Thymus (tissue), 11 donors: ENCODE measurements around the gene GCSH. TPM values are rescaled to one million over a fixed set of nuclear protein-coding genes. Genes with fewer than 3 reads are reported as not detected.

Source experiments
- DNase-seq, 9 donors: peaks; one replicate each; pipeline ENCODE4 v3.0.0-alpha.2; 2013; ENCODE audit warnings: low spot score in 9 of 9, low read depth in 6 of 9, missing footprints in 1 of 9
- H3K27ac ChIP-seq, 2 donors: one replicate each; pipeline ENCODE4 v1.5.1; 2013; ENCODE audit warnings: control low read depth in 1 of 2, low read depth in 1 of 2, low read length in 1 of 2, mild to moderate bottlenecking in 1 of 2, moderate library complexity in 1 of 2
- H3K27me3 ChIP-seq, 2 donors: one replicate each; pipeline ENCODE4 v1.5.1; 2013; ENCODE audit warnings: low read length in 1 of 2; ENCODE audit not compliant: control insufficient read depth in 2 of 2, insufficient read depth in 1 of 2
- H3K36me3 ChIP-seq, 2 donors: one replicate each; pipeline ENCODE4 v1.5.1; 2013; ENCODE audit warnings: low read length in 1 of 2, mild to moderate bottlenecking in 1 of 2, moderate library complexity in 1 of 2; ENCODE audit not compliant: control insufficient read depth in 2 of 2, insufficient read depth in 2 of 2
- H3K4me1 ChIP-seq, 2 donors: one replicate each; pipeline ENCODE4 v1.5.1; 2013; ENCODE audit warnings: low read length in 2 of 2; ENCODE audit not compliant: control insufficient read depth in 2 of 2, insufficient read depth in 2 of 2
- H3K4me3 ChIP-seq, 2 donors: one replicate each; pipeline ENCODE4 v1.5.1; 2013; ENCODE audit warnings: low read length in 2 of 2, control low read depth in 1 of 2, mild to moderate bottlenecking in 1 of 2
- H3K9me3 ChIP-seq, 2 donors: one replicate each; pipeline ENCODE4 v1.5.1; 2013; ENCODE audit warnings: low read length in 1 of 2, mild to moderate bottlenecking in 1 of 2; ENCODE audit not compliant: control insufficient read depth in 2 of 2, insufficient read depth in 1 of 2
- WGBS: extraction: QIAGEN DNeasy Blood & Tissue Kit; methylation state at CpG from one replicate; pipeline ENCODE4 v1.1.7; 2013; 5-methylcytosine and 5-hydroxymethylcytosine counted together
- polyA plus RNA-seq: library from polyadenylated mRNA; stranded (reverse); fragments of 200-250 nt; gene quantifications from one replicate; pipeline ENCODE4 v1.2.3, GENCODE V29; 2013
- total RNA-seq: library from RNA; stranded (reverse); fragments of 120-200 nt; gene quantifications from one replicate; pipeline ENCODE4 v1.2.4, GENCODE V29; 2013
- donor health status: healthy.

The GCSH gene
- total and polyA plus RNA-seq, 2 donors: 13.6 to 39.3 TPM

DNA sequence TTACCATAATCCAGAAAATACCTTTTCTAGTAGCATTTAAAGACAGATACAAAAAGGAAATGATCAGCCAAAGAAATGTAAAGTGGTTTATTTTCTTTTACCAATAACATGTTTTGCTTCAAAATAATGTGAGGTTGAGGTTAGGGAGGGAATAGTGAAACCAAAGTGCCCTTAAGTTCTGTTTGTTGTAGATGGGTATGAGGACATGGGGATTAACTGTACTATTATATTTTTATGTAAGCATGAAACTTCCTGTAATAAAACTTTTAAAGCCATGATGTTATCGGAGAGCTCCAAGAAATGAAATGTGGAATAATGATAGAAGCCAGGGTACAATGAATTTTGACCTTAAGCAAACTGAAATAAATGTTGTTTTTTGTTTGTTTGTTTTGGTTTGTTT lies 29.0 kb downstream of the GCSH start:
- no peaks in the 10 kb centered on the region for H3K4me1 ChIP-seq
- 96% methylated on average over 1 of the region's 1 CpG for WGBS
- no peak for DNase-seq

GRCh38 chr16:81066681-81067080 lies 29.5 kb downstream of the GCSH start:
- no peaks in the 10 kb centered on the region for H3K9me3 ChIP-seq
- peak in 3 of 9 donors; percentile 13 to 46 (median 18) for DNase-seq
- no peaks in the 10 kb centered on the region for H3K36me3 ChIP-seq
- H3K27ac ChIP-seq: no peak overlapping the region
- WGBS: 62% methylated on average over 4 of the region's 4 CpGs
- H3K4me1 ChIP-seq: no peaks in the 10 kb centered on the region
- no peak overlapping the region for H3K4me3 ChIP-seq
- no peaks in the 10 kb centered on the region for H3K27me3 ChIP-seq

More for the DNA sequence above, 29.0 kb downstream of the GCSH start:
- no peak overlapping the region for H3K27ac ChIP-seq
- H3K36me3 ChIP-seq: no peaks in the 10 kb centered on the region
- H3K9me3 ChIP-seq: no peaks in the 10 kb centered on the region
- no peak overlapping the region for H3K4me3 ChIP-seq
- no peaks in the 10 kb centered on the region for H3K27me3 ChIP-seq

DNA sequence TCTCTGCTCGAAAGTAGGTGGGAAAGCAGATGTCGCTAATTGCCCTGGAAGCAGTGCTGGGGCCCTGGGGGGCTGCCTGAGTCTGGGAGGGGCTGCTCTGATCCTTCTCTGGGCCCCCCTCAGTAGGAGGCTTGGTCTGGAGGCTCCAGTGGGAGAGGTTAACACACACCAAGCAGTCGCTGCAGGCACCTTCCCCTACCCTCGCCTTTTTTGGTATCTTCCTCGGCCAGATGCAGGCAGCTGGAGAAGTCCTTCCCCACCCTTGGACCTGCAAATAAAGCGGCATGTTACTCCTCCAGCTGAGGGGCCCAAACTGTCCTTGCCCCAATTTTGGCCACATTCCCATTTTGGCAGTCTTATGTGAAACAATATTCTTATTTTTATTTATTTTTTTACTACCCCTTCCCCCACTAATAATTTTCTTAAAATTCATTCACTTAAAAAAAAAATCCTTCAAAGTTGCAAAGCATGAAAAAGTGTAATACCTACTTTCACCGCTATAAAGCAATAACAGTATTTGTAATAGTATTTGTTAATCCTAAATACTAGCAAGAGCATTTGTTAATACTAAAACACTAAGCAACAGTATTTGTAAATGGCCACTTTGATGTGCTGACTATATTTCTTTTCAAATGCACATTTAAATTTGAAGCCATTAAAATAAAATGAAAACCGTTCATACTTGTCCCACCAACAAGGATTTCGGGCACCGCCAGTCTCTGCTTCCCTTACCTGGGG lies 34.2 kb downstream of the GCSH start:
- Histone ChIP-seq H3K9me3 (no peaks in the 10 kb centered on the region), H3K27me3 (no peaks in the 10 kb centered on the region), H3K4me1 (no peaks in the 10 kb centered on the region), H3K36me3 (no peaks in the 10 kb centered on the region), H3K27ac (no peak overlapping the region), H3K4me3 (no peak overlapping the region)
- WGBS: 97% methylated on average over 10 of the region's 10 CpGs
- no peak for DNase-seq

GRCh38 chr16:81061307-81061640 lies 34.9 kb downstream of the GCSH start:
- no peak for DNase-seq
- Histone ChIP-seq H3K4me3 (no peak overlapping the region), H3K4me1 (no peaks in the 10 kb centered on the region), H3K36me3 (no peaks in the 10 kb centered on the region), H3K9me3 (no peaks in the 10 kb centered on the region), H3K27ac (no peak overlapping the region), H3K27me3 (no peaks in the 10 kb centered on the region)
- WGBS: 97% methylated on average over 10 of the region's 10 CpGs

- 93% methylated on average over 14 of the region's 14 CpGs for WGBS
- no peak overlapping the region for H3K4me3 ChIP-seq
- H3K4me1 ChIP-seq: no peaks in the 10 kb centered on the region
- DNase-seq: no peak
- no peaks in the 10 kb centered on the region for H3K9me3 ChIP-seq
- H3K36me3 ChIP-seq: no peaks in the 10 kb centered on the region
- no peaks in the 10 kb centered on the region for H3K27me3 ChIP-seq
- no peak overlapping the region for H3K27ac ChIP-seq
These were observed 35.5 kb downstream of the GCSH start for GRCh38 chr16:81060576-81061306.

- peaks cover 0 to 4% of the 10 kb centered on the region in 2 donors for H3K9me3 ChIP-seq
- no peaks in the 10 kb centered on the region for H3K36me3 ChIP-seq
- no peaks in the 10 kb centered on the region for H3K4me1 ChIP-seq
- 93% methylated on average over 11 of the region's 11 CpGs for WGBS
- H3K4me3 ChIP-seq: no peak overlapping the region
- H3K27ac ChIP-seq: no peak overlapping the region
- H3K27me3 ChIP-seq: no peaks in the 10 kb centered on the region
- DNase-seq: no peak
These were observed 42.4 kb downstream of the GCSH start for GRCh38 chr16:81053761-81054160.

DNA sequence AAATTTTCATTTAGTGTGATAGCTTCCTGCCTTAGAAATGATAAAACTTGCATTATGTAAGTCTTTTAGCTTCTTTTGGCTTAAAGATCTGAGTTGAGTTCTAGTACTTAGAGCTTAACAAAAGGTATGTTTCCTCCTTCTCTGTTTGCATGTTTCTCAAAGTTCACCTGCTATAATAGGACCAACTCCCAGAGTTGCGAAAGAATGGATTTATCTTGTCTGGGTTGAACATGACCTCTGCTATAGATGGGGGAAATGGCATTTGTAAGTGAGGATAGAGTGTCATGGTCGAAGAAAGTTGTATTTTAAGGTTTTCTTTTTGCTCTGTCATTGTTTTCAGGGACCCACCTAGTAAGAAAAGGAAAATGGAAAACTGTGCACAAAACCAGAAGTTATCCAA lies 53.4 kb downstream of the GCSH start:
- H3K4me3 ChIP-seq: no peak overlapping the region
- WGBS: over 99% methylated on average over 2 of the region's 2 CpGs
- H3K27ac ChIP-seq: no peak overlapping the region
- H3K36me3 ChIP-seq: peaks cover 36 to 49% of the 10 kb centered on the region in 2 donors
- H3K4me1 ChIP-seq: peaks cover 0 to 3% of the 10 kb centered on the region in 2 donors
- H3K27me3 ChIP-seq: no peaks in the 10 kb centered on the region
- peaks cover 0 to 1% of the 10 kb centered on the region in 2 donors for H3K9me3 ChIP-seq
- no peak for DNase-seq

- Histone ChIP-seq H3K27me3 (no peaks in the 10 kb centered on the region), H3K27ac (no peak overlapping the region), H3K4me1 (peaks cover 6 to 7% of the 10 kb centered on the region in 2 donors), H3K4me3 (no peak overlapping the region), H3K9me3 (no peaks in the 10 kb centered on the region), H3K36me3 (peaks cover 36 to 49% of the 10 kb centered on the region in 2 donors)
- no peak for DNase-seq
- WGBS: 98% methylated on average over 4 of the region's 4 CpGs
These were observed 54.5 kb downstream of the GCSH start for GRCh38 chr16:81041696-81042095.

DNA sequence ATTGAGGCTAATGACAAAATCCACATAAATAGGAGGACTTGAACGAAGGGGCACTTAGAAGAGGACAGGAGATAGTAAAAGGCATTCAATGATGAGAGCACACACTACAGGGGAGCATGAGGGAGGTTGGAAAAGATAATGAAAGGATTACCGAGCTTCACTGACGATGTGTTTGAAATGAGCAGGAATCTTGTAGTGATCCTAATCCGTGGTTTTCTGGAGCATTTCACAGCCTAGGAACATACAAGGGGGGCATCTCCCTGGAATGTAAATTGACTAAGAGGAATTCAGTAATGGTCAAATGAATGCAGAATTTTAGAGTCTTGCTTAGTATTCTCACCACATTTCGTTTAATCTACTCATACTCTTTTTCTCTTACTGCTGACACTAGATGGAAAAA lies 55.4 kb downstream of the GCSH start:
- H3K27ac ChIP-seq: no peak overlapping the region
- no peak overlapping the region for H3K4me3 ChIP-seq
- DNase-seq: no peak
- peaks cover 9 to 12% of the 10 kb centered on the region in 2 donors for H3K4me1 ChIP-seq
- H3K36me3 ChIP-seq: peaks cover 34 to 48% of the 10 kb centered on the region in 2 donors
- 96% methylated on average over 5 of the region's 5 CpGs for WGBS
- no peaks in the 10 kb centered on the region for H3K27me3 ChIP-seq
- no peaks in the 10 kb centered on the region for H3K9me3 ChIP-seq
